NT2/D1 (cell line): ENCODE data around the gene GCHFR.

Experiments used
- SUZ12 ChIP-seq: IDR thresholded peaks from 2 replicates; pipeline ENCODE4 v1.6.1; 2011; ENCODE audit not compliant: insufficient read length, insufficient read depth; ENCODE audit errors: extremely low read depth
- YY1 ChIP-seq: IDR thresholded peaks from 2 replicates; pipeline ENCODE4 v1.6.1; 2011; ENCODE audit not compliant: insufficient read length, insufficient read depth
- ZNF274 ChIP-seq: IDR thresholded peaks from 2 replicates; pipeline ENCODE4 v1.6.1; 2011; ENCODE audit warnings: mild to moderate bottlenecking, low read depth, low read length

DNA sequence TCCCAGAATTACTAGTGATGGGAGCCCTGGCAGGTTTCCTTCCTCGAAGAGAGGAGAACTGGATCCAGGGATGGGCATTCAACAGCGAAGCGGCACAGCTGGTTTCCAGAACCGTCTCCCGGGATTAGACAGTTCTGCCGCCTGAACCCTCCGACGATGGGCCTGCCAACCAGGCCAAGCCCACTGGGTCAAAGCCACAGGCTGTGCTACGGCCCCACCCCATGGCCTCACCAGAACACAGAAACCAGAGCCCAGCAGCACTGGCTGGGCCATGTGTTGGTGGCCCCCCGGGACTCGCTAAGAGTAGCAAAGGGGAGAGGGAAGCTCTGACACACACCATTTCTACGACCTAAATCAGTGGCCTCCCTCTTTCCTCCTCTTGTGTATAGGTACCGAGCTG is 8.1 kb downstream of the GCHFR start:
- TF ChIP-seq YY1 (no peak), ZNF274 (no peak), SUZ12 (no peak)
